Measurements from ENCODE around the gene RNF175.

RNF175 gene

DNA sequence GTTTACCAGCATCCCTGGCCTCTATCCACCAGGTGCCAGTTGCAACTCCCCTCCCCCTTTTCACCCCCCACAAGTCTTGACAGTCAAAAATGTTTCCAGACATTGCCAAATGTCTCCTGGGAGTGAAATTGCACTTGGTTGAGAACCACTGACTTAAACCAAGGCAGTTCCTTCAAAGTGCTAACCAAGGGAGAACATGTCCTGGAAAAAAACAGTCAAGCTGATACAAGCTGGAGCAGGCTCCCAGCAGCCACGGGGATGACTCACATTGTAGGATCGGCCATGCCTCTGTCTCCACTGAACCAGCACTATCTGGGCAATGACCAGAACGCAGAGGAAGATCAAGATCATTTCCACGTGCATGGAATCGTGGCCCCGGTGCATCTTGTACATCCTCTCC is 11.4 kb downstream of the RNF175 start:
- no peak for DNase-seq (ENCODE audit: low read depth)

DNA sequence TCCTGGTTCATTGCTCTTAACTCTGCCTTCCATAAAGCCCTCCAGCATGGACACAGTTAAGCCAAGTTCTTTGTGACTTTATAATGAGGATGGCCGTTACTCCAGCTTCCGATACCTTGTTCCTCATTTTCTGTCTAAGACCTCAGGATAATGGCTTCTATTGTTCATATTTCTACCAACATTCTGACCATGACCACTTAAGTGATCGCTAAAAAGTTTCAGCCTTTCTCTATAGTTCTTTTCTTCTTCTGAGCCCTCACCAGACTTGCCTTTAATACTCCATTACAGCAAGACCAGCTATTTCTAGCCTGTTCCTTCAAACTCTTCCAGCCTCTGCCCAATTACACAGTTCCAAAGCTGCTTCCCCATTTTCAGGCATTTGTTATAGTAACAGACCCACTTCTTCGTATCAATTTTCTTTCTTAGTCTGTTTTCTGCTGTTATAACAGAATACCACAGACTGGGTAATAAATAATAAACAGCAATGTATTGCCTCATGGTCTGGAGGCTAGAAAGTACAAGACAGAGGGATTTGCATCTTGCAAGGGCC is 12.3 kb downstream of the RNF175 start:
- DNase-seq (ENCODE audit: low read depth) = no peak

DNA sequence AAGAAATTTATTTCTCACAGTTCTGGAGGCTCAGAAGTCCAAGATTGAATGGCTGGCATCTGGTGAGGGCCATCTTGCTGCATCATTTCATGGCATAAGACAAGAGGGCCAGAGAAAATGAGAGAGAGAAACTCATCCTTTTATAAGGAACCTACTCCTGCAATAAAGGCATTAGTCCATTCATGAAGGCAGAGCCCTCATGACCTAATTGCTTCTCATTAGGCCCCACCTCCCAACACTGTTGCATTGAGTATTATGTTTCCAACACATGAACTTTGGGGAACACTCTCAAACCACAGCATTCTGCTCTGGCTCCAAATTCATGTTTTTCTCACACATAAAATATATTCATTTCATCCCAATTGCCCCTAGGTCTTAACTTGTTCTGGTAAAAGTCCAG is 14.2 kb downstream of the RNF175 start:
- no peak for DNase-seq (ENCODE audit: low read depth)

DNA sequence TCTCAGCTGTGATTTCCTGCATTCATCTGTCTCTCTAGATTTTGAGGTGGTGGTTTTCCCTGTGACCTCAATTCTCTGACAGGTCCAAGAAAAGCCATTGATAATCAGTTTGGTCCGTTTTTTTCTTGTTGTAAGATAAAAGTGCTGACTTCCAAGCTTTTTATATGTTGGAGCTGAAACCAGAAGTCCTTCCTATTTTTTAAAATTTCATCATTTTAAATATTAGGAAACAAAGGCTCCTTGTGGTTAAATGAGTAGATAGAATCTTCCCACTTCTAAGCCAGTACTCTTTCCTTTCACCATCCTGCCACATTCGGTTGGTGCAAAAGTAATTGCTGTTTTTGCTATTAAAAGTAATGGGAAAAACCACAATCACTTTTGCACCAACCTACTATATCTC is 18.3 kb downstream of the RNF175 start:
- DNase-seq (ENCODE audit: low read depth) = no peak

DNA sequence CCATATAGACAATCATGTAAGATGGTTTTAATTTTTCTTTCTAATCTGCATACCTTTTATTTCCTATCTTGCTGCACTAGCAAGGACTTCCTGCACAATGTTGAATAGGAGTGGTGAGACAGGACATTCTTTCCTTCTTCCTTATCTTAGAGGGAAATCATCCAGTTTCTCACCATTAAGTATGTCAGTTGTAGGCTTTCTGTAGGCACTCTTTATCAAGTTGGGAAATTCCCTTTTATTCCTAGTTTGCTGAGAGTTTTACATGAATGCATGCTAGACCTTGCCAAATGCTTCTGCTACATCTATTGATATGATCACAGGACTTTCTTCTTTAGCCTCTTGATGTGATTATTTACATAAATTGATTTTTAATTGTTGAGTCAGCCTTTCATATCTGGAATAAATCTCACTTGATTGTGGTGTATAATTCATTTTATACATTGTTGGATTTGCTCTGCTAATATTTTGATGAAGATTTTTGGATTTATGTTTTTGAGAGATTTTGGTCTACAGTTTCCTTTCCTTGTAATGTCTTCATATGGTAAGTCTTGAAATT is 23.8 kb downstream of the RNF175 start:
- DNase-seq (ENCODE audit: low read depth) = no peak

DNA sequence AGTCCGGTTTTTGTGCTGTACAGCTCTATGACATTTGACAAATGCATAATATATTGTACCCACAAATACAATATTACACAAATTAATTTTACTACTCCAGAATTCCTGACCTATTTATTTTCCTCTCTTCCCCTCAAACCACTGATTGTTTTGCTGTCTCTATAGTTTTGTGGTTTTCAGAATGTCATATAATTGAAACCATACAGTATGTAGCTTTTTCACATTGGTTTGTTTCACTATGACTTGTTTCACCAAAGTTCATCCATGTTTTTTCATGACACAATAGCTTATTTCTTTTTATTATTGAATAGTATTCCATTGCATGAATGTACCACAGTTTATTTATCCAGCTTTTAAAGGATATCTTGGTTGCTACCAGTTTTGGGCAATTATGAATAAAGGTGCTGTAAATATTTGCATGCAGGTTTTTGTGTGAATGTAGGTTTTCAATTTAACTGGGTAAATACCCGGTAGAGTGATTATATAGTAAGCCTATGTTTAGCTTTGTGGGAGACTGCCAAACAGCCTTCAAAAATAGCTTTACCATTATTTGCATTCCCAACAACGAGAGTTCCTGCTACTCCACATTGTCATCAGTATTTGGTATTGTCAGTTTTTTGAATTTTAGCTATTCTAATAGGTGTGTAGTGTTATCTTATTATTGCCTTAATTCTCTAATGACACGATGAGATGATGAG is 25.9 kb downstream of the RNF175 start:
- DNase-seq (ENCODE audit: low read depth) = no peak

DNA sequence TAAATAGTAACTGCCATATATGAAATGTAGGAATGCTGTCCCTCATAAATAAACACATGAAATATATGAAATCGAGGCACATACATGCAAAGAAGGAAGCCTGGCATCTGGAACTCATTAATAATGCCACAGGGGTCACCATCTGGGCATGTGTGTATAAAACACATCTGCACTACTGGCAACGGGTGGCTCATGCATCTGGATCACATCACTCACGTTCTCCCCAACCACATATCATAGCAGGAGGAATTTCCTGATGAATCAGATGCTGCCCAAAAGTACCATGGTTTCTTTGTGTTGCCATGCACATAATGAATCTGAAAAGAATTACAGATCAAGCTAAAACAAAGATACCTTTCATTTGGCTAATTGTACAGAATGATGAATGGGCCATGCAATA is 28.6 kb downstream of the RNF175 start:
- no peak for DNase-seq (ENCODE audit: low read depth)

DNA sequence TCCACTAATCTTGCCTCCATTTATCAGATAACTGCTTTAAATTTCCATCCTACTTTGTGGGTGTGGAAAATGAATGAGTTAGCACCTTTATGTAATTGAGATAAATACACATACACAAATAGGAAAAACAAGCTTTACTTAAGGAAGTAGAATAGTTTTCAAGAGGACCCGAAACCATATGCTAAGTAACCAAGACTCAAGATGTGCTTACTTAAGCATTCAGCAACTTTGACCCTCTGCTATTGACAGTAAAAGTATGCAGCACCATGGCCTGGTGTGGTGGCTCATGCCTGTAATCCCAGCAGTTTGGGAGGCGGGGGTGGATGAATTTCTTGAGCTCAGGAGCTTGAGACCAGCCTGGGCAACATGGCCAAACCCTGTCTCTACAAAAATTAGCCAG is 29.9 kb downstream of the RNF175 start:
- DNase-seq (ENCODE audit: low read depth) = no peak

DNA sequence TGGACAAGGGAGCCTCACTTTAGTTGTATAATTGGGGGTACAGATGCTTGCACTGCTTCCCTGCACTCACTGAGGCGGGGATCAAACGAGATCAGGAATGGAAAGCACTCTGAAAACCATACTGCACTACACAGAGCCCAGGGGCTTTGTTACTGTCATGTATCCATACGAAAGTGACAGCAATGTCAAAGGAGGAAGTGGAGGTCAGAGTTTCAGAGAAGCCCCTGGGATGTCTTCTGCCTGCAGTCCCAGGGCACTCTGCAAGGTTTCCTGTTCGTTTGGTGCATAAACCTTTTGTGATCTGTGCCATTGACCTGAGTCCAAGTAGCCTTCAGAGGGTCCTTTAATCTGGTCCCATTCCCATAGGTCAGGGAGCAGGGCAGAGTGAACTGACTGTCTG is 31.2 kb downstream of the RNF175 start:
- no peak for DNase-seq (ENCODE audit: low read depth)

DNA sequence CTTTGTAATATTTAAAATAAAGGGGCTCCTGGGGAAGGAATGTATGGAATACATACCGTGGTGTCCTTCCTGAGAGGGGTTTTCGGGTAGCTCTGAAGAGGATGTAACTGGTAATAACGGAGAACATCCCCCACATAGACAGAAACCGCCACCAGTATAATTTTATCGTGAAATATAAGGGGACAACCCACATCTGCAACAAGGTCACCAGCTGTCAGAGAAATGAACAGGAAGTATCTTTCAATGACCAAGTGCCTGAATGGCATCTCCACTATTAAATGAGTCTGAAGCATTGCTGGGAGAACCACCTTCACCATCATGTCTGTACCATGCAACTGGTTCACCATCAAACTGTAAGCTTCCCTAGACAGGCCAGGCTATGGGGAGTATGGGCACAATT is 31.7 kb downstream of the RNF175 start:
- no peak for DNase-seq (ENCODE audit: low read depth)

DNA sequence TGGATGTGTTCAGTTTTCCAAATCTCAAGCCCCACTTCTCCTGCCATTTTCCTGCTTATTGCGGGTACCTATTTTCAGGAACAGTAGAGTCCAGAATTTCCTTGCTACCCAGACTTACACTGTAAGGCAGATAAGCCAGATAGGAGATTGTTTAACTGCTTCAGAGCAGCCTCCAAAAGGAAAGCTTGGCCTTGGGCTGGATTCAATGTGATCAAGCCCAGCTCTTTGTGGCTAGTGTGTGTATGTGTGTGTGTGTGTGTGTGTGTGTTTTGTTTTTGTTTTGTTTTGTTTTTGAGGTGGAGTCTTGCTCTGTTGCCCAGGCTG is 34.0 kb downstream of the RNF175 start:
- no peak for DNase-seq (ENCODE audit: low read depth)

DNA sequence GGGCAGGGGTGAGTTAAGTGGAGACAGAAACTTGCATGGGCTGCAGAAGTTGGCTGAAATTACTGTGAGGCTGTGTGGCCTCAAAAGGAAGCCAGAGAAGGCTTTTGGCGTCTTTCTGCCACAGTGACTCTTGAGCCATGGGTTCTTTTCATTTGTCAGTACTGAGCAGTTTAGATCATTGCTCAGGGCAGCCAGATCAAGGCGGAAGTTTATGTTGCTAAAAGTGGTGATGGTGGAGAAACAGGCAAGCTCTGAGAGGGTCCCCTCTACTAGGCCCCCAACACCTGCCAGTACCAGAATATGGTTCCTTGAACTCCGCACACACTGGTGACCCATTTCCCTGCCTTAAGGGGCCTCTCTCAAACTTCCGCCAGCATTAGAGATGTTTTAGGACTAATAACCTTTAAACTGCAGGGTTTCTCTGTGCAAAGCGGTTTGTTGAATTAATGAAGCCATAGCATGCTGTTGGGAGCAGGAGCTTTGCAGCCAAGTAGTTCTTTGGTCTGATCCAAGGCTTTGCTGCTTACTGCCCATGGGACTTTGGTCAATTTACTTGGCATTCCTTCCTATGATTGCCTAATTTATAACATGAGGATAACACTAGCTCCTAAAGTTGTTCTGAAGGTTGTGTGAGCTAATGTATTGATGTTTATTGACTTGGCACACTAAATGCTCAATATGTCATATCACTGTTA is 34.5 kb downstream of the RNF175 start:
- no peak for DNase-seq (ENCODE audit: low read depth)

DNA sequence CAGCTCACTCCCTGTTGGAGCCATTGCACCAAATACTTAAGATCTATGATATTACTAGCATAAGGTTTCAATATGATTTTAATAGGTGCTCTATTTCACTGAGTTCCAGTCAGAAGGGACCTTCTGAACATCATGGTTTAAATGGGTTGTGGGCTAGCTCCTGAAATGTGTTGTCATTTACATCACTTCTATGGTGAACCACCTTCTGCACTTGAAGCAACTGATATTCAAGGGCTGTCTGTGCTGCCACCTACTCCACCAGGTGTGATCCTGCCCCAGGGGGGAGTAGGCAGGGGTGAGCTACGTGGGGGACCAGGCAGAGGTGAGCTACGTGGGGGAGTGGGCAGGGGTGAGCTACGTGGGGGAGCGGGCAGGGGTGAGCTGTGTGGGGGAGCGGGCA is 35.2 kb downstream of the RNF175 start:
- no peak for DNase-seq (ENCODE audit: low read depth)

DNA sequence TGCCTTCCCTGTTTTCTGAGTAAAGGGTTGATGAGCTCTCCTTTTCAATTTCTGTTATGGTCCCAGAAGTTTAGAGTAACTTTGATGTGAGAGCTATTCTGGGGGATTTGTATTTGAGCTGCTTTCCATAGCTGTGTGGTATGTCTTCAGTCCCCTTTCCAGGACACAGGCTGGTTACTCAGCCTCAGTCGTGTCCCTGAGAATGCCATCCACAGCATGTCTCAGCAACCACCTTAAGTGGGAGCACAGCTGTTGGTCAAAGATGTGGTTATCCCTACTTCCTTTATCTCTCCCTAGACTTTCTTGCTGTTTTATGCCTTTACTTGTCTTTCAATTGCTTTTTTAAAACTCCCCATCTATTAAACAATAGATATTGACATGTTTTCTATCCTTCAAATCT is 37.8 kb downstream of the RNF175 start:
- no peak for DNase-seq (ENCODE audit: low read depth)

DNA sequence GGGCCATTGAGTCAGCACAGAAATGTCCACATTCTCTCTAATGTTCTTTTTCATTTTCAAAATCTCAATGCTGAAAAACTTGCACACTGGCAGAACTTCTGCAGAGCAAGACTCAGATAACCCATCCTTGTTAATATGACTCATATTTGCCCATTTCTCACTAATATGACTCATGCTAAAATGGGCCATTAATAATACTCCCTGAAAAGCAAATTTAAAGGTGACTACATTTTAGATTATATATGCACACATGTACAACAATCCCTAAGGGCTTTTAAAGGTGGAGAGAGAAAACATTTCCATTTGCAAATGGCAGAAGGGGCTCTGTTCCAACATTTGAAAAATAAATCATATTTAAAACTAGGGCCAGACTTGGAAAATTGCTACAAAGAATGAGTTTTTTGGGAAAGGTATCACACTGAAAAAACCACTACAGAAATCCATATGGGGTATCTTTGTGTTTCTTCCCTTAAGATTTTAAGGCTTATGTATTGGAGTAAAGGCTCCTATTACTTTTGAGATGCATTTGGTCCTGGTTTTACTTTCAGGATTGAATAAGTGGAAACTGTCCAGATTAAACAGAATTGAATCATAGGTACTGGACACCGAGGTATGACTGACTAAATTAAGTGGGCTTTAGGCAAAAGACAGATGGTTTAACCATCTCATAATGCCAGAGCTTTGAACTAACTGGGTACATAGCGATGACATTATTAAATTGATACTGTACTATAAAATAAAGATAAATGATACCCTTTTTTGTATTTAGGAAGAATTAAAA is 45.8 kb downstream of the RNF175 start:
- no peak for DNase-seq (ENCODE audit: low read depth)

DNA sequence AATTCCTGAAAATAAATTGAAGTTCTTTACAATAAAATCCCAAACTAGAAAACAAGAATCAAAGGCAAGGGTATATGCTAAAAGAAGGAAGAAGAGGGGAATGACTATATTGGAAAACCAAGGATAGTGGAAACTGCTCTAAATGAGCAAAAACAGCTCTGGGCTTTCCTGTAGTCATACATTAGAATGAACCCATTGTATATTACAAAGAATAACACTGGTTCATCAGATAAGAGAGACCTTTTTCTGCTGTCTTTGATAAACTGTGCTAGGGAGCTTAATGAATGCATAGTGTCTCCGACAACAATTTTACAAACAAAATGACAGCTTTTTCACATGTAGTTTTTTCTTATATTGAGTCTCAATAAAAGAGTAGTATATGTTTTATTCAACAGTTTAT is 49.1 kb downstream of the RNF175 start:
- no peak for DNase-seq (ENCODE audit: low read depth)

DNA sequence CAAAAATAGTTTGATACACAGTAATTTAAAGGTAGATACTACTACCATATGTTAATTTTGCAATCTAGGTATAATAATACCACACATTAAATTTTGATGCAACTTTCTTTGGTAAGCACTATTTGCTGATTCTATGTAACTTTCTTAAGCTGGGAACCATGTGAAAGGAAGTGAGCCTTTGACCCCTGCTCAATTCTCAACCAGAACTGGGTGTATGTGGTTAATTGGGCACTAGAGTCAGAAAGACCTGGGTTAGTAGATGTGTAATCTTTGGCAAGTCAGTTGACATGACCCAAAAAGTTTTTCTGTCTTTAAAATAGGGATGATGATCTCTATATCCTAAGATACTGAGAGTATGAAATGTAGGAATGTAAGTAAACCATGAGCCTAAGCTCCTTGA is 53.3 kb downstream of the RNF175 start:
- no peak for DNase-seq (ENCODE audit: low read depth)

DNA sequence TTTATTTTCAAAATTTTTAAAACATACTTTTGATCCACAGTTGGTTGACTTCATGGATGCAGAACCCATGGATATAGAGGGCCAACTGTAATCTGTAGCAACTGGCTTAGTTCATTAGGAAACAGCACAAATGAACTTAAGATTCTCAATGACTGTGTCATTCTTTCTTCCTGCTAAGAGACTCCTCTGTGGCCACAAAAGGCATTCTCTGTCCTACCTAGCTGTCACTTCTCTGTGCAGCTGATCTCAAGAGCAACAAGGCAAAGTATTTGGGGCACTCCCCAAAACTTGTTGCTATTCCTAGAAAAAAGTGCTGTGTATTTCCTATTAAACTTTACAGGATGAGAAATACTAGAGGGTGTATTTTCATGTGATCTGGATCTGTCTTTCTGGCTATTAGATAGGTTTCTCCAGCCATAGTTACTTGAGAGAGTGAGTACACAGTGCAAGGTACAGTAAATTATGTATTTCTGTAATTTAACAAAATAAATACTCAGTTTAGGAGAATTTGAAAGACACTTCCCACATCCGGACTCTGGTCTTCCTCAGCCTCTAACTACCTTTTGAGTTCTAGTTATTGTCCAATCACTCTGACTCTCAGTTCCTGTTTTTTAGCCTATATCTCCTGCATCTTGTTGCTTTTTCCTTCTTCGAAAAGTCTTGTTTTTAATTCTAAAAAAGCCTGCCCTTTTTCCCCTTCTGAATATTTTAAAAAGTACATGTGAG is 53.9 kb downstream of the RNF175 start:
- DNase-seq (ENCODE audit: low read depth) = no peak

DNA sequence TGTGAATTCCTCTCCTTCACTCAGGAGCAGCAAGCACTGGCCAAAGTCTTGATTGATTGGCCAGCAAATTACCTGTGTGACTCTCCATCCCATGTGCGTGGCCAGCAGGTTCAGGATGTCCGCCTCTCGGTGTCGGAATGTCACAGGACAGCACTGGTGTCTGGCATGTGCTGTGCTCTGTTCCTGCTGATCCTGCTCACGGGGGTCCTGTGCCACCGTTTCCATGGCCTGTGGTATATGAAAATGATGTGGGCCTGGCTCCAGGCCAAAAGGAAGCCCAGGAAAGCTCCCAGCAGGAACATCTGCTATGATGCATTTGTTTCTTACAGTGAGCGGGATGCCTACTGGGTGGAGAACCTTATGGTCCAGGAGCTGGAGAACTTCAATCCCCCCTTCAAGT is 55.3 kb downstream of the RNF175 start:
- DNase-seq (ENCODE audit: low read depth) = no peak

DNA sequence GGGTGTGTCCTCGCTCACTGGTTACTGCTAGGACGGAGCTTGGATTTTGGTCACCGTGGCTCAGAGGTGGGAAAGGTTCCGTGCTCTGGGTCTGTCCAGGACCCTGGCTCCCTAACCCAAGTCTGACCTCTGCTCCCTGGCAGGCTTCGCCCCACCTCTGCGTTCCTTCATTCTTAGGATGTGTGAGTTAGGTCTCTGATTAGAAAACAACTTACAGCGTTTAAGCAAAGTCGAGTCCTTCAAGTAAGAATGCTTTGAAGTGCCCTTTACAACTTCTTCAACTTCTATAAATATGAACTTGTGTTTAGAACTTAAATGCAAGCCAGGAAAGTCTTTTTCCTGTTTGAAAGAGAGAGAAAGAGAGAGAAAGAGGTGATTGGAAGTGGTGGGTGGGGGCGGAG is 74.9 kb downstream of the RNF175 start:
- DNase-seq (ENCODE audit: low read depth) = no peak

DNA sequence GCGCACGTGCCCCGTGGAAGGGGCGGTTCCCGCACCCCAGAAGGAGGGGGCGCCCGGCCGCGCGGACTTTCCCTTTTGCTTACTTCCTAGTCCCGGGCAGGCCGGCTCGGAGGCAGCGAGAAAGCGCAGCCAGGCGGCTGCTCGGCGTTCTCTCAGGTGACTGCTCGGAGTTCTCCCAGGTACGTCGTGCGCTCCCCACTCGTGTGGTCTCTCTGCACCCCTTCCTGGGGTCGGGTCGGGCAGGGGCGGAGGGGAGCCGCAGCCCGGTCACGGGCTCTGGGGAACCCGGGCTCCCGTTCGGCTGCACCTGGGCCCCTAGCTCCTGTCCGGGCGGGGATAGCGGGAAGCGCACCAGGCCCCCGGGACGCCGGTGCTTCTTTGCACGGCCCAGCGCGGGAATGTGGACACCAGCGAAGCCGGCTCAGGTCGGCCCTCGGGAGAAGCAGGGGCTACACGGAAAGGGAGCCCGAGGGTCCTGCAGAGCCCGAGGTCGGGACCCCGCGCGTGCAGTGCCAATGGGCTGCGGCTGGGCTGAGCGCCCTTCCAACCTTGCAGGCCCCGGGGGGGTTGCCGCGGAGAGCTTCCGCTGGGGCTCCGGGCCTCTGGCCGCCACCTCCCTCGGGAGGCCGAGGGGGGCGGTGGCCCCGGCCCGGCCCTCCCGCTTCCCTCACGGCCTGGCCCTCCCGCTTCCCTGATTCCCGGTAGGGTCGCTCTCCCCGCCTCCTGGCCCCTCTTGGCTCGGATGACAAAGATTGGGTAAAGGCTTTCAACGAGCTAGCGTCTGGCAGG is 75.4 kb downstream of the RNF175 start, which contains the start of gene TLR2:
TSS of gene TLR2 (plus strand) at position 99 of the 789 bp plus-strand sequence. CDS start 18,628 bp downstream, outside the sequence.
- DNase-seq (ENCODE audit: low read depth) = peak; percentile 38
